SK-N-SH (cell line): ENCODE data around the gene SNCAIP.

Experiments
- CTCF ChIP-seq: fragments of 200-600 bp; sonication (generic); IDR thresholded peaks from 2 replicates; pipeline ENCODE4 v1.6.1; 2017; ENCODE audit warnings: antibody characterized with exemption, mild to moderate bottlenecking, moderate library complexity
- FOXJ3 ChIP-seq: sonication (generic); formaldehyde crosslinking; IDR thresholded peaks from 2 replicates; pipeline ENCODE4 v1.5.1; 2020; ENCODE audit warnings: mild to moderate bottlenecking, missing genetic modification reagents
- NFIC ChIP-seq: IDR thresholded peaks from 2 replicates; pipeline ENCODE4 v1.4.0; 2012; ENCODE audit warnings: borderline replicate concordance
- POLR2AphosphoS5 ChIP-seq: IDR thresholded peaks from 2 replicates; pipeline ENCODE4 v1.6.1; 2012; ENCODE audit warnings: low read depth, low read length
- RAD21 ChIP-seq: IDR thresholded peaks from 2 replicates; pipeline ENCODE4 v1.6.1; 2012; ENCODE audit warnings: mild to moderate bottlenecking, low read length

DNA sequence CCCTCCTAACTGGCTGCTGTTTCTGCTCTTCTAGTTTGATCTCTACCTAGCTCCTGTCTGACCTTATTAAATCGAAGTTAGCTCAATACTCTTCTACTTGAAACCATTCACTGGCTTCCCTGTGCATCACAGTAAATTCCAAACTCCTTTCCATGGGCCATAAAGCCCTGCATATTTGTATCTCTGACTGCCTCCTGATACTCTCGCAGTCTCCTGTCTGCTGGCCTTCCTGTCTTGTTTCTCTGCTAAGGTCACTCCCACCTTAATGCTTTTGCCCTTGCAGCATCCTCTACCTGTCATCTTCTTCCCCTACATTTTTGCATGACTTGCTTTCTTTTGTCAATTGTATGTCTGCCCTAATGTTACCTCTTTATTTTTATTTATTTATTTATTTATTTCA, 44.8 kb downstream of the SNCAIP start:
- TF ChIP-seq CTCF (no peak), POLR2AphosphoS5 (no peak), FOXJ3 (CRISPR knock-in tag) (no peak), RAD21 (no peak), NFIC (no peak)
